ENCODE data around the gene KIAA1549.

Gene KIAA1549

DNA sequence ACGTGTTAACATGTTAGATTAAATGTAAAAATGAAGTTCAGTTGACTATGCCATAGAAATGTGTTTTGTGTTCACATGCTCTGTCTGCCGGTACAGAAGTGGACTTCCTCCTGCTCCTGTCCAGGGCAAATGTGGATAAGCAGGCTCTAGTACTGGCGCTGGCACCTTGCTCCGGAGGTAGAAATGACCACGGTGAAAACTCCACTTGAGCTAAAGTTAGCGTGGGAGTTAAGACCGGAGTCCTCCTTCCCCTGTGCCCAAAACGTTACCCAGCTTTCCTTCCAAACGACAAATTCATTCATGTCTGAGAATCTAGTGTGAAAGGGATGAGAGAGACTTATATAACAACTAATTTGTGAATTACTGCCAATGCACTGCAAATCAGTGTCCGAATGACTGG is 148.2 kb downstream of the KIAA1549 start:
- peaks cover 6% of the 10 kb centered on the region for H3K36me3 ChIP-seq (replicated peaks; ENCODE audit: low read depth, low read length)
- no peak overlapping the region for H3K9ac ChIP-seq (ENCODE audit: low read length)
- TF ChIP-seq, protein P1, sequence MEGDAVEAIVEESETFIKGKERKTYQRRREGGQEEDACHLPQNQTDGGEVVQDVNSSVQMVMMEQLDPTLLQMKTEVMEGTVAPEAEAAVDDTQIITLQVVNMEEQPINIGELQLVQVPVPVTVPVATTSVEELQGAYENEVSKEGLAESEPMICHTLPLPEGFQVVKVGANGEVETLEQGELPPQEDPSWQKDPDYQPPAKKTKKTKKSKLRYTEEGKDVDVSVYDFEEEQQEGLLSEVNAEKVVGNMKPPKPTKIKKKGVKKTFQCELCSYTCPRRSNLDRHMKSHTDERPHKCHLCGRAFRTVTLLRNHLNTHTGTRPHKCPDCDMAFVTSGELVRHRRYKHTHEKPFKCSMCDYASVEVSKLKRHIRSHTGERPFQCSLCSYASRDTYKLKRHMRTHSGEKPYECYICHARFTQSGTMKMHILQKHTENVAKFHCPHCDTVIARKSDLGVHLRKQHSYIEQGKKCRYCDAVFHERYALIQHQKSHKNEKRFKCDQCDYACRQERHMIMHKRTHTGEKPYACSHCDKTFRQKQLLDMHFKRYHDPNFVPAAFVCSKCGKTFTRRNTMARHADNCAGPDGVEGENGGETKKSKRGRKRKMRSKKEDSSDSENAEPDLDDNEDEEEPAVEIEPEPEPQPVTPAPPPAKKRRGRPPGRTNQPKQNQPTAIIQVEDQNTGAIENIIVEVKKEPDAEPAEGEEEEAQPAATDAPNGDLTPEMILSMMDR (IDR thresholded peaks at IDR 0.05; ENCODE audit: low read depth, low read length): no peak
- H3K27me3 ChIP-seq (ENCODE audit: low read depth, low read length): peaks cover 9% of the 10 kb centered on the region
- H2AFZ ChIP-seq (ENCODE audit: low read depth, low read length): no peak overlapping the region
- H3K4me3 ChIP-seq (ENCODE audit: low read length): no peak overlapping the region
- no peak overlapping the region for H3K4me2 ChIP-seq (ENCODE audit: low read length)
- H4K20me1 ChIP-seq (ENCODE audit: insufficient read depth, low read length): no peaks in the 10 kb centered on the region
- H3K4me1 ChIP-seq (ENCODE audit: low read length): peaks cover 23% of the 10 kb centered on the region
- H3K9me3 ChIP-seq (ENCODE audit: insufficient read depth, low read length): no peaks in the 10 kb centered on the region
- H3K79me2 ChIP-seq (ENCODE audit: low read length): no peaks in the 10 kb centered on the region
- H3K27ac ChIP-seq (ENCODE audit: low read length): no peak overlapping the region

DNA sequence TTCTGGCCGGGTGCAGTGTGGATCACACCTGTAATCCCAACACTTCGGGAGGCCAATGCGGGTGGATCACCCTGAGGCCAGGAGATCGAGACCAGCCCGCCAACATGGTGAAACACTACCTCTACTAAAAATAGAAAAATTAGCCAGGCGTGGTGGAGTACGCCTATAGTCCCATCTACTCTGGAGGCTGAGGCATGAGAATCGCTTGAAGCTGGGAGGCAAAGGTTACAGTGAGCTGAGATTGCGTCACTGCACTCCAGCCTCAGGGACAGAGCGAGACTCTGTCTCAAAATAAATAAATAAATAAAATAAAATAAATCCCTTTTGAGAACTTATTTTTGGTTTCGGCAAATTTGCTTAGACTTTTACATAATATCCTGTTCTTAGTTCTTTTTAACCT is 151.9 kb downstream of the KIAA1549 start:
- Histone ChIP-seq H3K4me1 (ENCODE audit: low read length) (peaks cover 7% of the 10 kb centered on the region), H3K36me3 (replicated peaks; ENCODE audit: low read depth, low read length) (no peaks in the 10 kb centered on the region), H4K20me1 (ENCODE audit: insufficient read depth, low read length) (no peaks in the 10 kb centered on the region), H3K9ac (ENCODE audit: low read length) (no peak overlapping the region), H3K9me3 (ENCODE audit: insufficient read depth, low read length) (no peaks in the 10 kb centered on the region), H3K27ac (ENCODE audit: low read length) (no peak overlapping the region), H3K4me3 (ENCODE audit: low read length) (no peak overlapping the region), H2AFZ (ENCODE audit: low read depth, low read length) (no peak overlapping the region), H3K27me3 (ENCODE audit: low read depth, low read length) (peaks cover 9% of the 10 kb centered on the region), H3K4me2 (ENCODE audit: low read length) (no peak overlapping the region), H3K79me2 (ENCODE audit: low read length) (no peaks in the 10 kb centered on the region)
- TF ChIP-seq EZH2phosphoT487 (IDR thresholded peaks at IDR 0.05; ENCODE audit: low read depth): no peak
- TF ChIP-seq, protein P1 (IDR thresholded peaks at IDR 0.05; ENCODE audit: low read depth, low read length): no peak

DNA sequence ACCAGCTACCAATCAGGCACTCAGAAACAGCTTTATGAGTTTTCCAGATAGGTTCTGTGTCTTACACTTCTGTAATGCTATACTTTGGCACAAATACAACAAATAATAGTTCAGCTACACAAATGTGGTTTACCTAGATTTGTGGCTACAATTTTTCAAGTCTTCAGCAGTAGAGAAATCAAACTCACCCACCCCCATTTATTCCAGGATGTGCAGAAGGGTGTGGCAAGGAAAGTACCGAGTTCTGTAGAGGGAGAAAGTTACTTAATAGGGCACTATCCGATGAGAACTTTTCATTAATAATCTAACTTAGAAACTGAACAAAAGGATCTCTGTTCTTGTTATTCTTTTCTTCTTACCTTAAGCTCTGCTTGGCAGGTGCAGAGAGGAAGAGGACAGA is 152.9 kb downstream of the KIAA1549 start:
- TF ChIP-seq, protein P1 (IDR thresholded peaks at IDR 0.05; ENCODE audit: low read depth, low read length): no peak
- no peak for TF ChIP-seq EZH2phosphoT487 (IDR thresholded peaks at IDR 0.05; ENCODE audit: low read depth)
- Histone ChIP-seq H3K9me3 (ENCODE audit: insufficient read depth, low read length) (no peaks in the 10 kb centered on the region), H4K20me1 (ENCODE audit: insufficient read depth, low read length) (no peaks in the 10 kb centered on the region), H3K79me2 (ENCODE audit: low read length) (no peaks in the 10 kb centered on the region), H2AFZ (ENCODE audit: low read depth, low read length) (no peak overlapping the region), H3K4me2 (ENCODE audit: low read length) (no peak overlapping the region), H3K4me3 (ENCODE audit: low read length) (no peak overlapping the region), H3K27me3 (ENCODE audit: low read depth, low read length) (peaks cover 8% of the 10 kb centered on the region), H3K4me1 (ENCODE audit: low read length) (no peaks in the 10 kb centered on the region), H3K9ac (ENCODE audit: low read length) (no peak overlapping the region), H3K36me3 (replicated peaks; ENCODE audit: low read depth, low read length) (no peaks in the 10 kb centered on the region), H3K27ac (ENCODE audit: low read length) (no peak overlapping the region)

DNA sequence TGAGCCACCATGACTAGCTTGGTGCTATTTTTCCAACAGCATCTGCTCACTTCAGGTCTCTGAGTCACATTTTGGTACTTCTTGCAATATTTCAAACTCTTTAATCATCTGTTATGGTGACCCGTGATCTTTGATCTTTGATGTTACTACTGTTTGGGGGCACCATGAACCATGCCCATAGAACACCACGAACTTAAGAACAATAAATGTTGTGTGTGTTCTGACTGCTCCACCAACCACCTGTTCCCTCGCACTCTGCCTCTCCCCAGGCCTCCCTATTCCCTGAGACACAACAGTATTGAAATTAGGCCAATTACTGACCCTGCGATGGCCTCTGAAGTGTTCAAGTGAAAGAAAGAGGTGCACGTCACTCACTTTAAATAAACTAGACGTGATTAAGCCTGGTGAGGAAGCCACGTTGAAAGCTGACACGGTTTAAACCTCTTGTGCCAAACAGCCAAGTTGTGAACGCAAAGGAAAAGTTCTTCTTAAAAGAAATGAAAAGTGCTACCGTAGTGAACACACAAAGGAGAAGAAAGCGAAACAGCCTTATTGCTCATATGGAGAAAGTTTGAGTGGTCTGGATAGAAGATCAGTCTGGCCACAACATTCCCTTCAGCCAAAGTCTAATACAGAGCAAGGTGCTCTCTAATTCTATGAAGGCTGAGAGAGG is 156.0 kb downstream of the KIAA1549 start:
- Histone ChIP-seq H3K9ac (ENCODE audit: low read length) (no peak overlapping the region), H3K27me3 (ENCODE audit: low read depth, low read length) (no peaks in the 10 kb centered on the region; the same call in 1 of the 2 replicates), H2AFZ (ENCODE audit: low read depth, low read length) (no peak overlapping the region), H3K36me3 (replicated peaks; ENCODE audit: low read depth, low read length) (no peaks in the 10 kb centered on the region), H4K20me1 (ENCODE audit: insufficient read depth, low read length) (no peaks in the 10 kb centered on the region), H3K79me2 (ENCODE audit: low read length) (no peaks in the 10 kb centered on the region), H3K4me1 (ENCODE audit: low read length) (no peaks in the 10 kb centered on the region), H3K4me2 (ENCODE audit: low read length) (no peak overlapping the region), H3K9me3 (ENCODE audit: insufficient read depth, low read length) (no peaks in the 10 kb centered on the region), H3K27ac (ENCODE audit: low read length) (no peak overlapping the region), H3K4me3 (ENCODE audit: low read length) (no peak overlapping the region)
- no peak for TF ChIP-seq EZH2phosphoT487 (IDR thresholded peaks at IDR 0.05; ENCODE audit: low read depth)
- TF ChIP-seq, protein P1 (IDR thresholded peaks at IDR 0.05; ENCODE audit: low read depth, low read length): no peak

Data from OCI-LY3 (cell line).